ENCODE data around the gene CSMD2.

Gene CSMD2

GRCh38 chr1:33841494-33841893, 323.5 kb downstream of the CSMD2 start:
- no peak for DNase-seq

GRCh38 chr1:33837635-33838034, 327.4 kb downstream of the CSMD2 start:
- no peak for DNase-seq

DNA sequence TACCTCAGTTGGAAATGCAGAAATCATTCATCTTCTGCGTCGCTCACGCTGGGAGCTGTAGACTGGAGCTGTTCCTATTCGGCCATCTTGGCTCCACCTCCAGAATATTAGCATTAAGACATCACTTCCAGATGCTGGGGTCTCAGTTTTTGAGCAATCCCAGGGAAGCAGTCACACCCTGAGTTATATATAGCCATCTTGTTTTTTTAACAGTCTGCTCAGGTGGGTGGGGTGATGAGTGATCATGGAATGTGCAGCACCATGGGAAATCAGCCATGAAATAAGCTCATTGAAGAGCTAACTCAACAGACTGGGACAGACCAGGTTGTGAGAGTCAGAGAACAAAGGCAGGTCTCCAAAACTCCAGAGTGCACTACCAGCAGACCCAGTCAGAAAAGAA, 328.1 kb downstream of the CSMD2 start:
- DNase-seq = no peak

DNA sequence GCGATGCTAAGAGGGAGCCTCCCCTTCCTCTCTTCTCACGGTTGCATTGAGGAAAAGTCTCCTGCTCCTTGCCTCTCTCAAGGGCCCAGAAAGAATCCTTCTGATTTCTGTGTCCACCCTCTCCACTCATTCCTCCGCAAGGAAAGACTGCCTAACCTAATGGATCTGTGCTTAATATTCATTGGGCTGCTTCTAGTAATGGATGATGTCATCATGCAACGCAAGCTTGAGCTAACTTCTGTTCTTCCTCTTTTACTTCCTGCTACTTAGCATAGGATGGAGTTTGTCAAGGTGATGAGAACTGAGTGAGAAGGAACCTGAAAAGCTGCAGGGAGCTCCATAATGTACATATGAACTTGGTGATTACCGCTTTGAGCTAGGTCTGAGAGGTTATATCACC, 336.4 kb downstream of the CSMD2 start:
- DNase-seq = no peak

DNA sequence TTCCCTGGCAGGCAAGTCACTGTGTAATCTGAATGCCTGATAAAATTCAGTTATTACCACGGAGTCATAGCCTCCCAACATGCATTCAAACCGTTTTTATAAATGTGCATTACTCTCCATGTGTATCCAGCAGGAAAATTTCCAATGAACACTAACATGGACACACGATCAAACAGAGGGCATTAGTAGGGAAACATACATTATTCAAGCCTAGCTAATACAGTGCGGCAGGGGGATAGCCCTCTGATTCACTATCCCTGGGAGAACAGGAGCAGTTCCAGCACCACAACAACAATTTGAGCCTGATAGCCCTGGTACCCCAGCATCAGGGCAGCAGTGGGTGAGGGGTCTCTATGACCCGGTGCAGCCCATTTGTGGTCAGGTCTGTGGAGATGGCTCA, 337.0 kb downstream of the CSMD2 start:
- DNase-seq = no peak

DNA sequence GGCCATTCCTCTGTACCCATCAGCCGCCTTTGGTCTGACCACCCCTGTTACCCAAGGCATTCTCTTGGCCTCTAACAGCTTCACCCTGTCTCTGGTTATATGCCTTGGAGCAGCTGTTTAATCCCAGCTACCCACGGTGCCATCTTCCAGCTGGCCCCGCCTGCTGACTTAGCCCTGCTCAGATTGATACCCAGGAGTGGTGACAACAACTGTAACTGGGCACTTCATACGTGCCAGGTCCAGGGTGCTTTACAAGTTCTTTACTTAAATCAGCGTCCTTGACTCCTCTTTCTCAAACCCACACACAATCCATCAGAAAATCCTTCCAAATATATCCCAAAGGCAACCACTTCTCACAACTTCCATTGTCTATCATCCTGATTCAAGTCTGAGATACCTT, 338.3 kb downstream of the CSMD2 start:
- DNase-seq = no peak

- no peak for DNase-seq
Observed at GRCh38 chr1:33826311-33826710, 338.7 kb downstream of the CSMD2 start.

- no peak for DNase-seq
Observed at GRCh38 chr1:33825506-33825905, 339.5 kb downstream of the CSMD2 start.

DNA sequence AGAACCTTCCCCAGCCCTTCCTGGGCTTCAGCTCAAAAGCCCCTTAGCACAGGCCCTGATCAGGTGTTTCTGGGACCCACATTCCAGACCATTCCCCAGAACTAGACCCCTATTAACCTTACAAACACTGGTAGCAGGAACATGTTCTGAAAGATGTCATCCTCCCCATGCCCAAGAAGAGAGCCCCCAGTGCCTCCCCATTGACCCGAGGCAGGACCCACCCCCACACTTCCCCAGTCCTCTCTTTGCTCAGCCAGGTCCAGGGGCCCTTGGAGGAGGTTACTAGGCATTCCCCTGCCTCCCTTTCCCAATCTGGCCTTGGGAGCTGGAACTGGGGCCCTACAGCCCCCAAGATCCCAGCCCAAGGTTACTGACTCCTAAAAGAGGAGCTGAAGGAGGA, 340.1 kb downstream of the CSMD2 start:
- DNase-seq = no peak

DNA sequence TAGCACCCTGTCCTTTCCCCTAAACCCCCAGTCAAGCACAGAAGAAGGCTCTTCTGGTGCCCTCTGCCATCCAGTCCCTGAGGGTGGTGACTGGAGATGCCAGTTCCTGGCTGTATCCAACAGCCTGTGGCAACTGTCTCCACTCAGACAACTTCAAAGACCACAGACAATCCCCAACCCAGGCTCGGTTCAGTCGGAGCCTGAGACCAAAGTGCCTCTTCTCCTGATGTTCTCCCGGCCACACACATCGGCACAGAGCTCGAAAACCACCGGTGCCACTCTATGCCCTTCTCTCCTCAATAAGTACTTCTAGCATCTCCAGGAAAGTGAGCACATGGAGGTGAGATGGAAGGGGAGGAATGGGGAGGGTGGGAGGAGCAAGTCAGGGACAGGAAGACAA, 340.7 kb downstream of the CSMD2 start:
- no peak for DNase-seq

GRCh38 chr1:33823830-33824229, 341.2 kb downstream of the CSMD2 start:
- no peak for DNase-seq

DNA sequence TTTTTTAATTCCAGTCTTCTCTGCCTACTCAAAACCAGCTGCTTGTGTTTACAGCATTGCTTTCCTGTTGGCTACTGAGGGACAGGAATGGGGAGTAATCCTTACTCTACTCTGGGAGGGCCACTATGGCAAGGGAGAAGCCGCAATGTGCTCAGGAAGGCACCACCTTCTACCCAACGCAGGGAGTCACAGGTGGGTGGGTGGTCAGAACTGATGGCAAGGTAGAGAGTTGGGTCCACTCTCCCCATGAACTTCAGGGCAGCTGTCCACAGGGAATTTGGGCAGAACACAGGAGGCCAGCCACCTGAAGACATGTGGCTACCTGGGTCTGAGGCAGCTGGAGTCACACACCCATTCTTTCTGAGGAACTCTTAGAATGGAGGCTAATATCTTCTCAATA, 341.6 kb downstream of the CSMD2 start:
- no peak for DNase-seq

GRCh38 chr1:33822396-33822795, 342.6 kb downstream of the CSMD2 start:
- DNase-seq = no peak

DNA sequence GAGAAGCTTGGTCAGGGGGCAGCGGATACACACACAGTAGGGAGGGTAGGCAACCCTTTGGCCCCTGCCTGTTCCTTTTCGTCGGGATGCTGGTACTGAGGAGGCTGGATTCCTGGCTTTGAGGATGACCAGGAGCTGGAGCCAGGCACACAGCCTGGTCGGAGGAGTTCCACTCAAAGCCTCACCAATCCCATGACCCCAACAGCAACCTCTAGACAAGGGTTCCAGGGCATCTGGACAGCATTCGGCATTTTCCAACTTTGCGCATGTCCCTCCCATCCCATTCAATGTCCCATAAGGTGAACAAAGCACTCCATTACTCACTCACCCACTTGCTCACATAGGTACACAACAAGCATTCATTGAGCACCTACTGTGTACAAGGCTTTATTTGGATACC, 343.7 kb downstream of the CSMD2 start:
- no peak for DNase-seq

GRCh38 chr1:33820804-33821203, 344.2 kb downstream of the CSMD2 start:
- DNase-seq = no peak

GRCh38 chr1:33819913-33820311, 345.1 kb downstream of the CSMD2 start:
- DNase-seq = no peak

DNA sequence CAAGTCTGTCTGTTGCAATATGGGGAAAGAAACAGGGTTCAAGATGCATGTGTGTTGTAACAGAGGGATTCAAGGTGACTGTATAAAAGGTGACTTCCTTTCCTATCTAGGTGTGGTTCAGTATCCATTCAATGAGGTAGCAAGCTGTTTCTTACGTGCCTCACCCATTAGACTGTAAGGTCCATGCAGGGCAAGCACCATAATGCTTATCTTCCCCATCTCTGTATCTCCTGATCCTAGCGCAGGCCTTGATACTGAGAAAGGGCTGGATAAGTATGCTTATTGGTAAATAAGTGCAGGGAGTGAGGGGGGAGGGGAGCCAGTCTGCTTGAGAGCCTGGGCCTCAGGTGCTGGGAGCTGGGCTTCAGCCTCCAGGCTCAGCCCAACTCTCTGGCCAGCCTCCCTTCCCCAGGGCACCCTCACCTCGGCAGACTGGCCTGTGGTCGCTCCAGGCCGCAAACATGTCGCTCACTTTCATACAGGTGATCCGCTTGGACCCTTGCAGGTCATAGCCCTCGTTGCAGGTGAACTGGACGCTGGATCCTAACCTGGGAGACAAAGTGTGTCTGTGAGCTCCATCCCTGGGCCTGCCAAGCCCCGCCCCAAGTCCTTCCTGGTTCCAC, 345.6 kb downstream of the CSMD2 start:
- DNase-seq = no peak

DNA sequence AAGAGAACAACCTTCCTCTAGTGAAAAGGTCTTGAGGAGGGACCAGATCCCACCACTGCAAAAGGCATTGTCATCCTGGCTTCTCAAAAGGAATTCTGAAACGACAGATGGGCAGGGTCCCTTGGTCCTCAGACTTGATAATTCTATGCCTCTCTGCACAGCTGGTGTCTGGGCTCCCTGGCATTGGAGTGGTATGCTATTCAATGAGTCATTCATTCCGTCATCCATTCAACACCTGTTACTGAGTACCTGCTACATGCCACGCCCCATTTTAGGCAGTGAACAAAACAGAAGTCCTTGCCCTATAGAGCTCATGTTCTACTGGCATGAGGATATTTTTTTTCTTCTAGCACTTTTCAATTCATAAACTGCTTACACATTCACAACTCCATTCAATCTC, 347.0 kb downstream of the CSMD2 start:
- DNase-seq = no peak

DNA sequence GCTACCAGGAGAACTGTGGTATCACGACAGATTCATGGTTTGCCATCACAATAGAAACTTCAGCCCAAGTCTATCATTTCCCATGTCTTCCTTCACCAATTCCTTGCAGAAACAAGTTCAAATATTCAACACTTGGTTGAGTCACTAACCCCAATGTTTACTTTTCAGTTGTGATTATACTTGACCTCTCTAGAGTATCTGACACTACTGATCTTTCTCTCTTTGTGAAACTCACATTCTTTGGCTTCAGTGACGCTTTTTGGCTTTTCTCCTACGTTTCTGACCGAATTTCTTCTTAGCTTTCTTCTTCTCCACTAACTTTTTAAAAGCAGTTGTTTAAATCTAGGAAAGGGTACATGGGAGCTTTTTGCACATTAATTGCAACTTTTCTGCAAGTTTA, 350.0 kb downstream of the CSMD2 start:
- no peak for DNase-seq

DNA sequence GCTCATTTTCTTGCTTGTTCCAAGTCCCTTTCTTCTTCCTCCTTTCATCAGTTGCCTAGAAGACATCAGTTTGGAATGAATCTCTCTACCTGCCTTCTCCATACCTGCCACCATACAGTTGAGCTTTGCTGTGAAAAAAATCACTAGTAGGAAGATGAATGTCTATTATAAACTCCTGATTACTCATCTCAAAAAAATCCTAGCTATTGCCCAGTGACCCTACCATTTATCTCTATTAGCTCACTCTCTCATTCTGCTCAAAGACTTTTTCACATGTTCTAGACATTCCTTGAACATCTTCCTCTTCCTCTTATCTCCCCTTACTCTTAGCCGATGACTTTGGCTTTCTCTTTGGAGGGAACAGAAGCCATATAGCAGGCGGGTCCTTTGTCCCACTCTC, 350.9 kb downstream of the CSMD2 start:
- no peak for DNase-seq

DNA sequence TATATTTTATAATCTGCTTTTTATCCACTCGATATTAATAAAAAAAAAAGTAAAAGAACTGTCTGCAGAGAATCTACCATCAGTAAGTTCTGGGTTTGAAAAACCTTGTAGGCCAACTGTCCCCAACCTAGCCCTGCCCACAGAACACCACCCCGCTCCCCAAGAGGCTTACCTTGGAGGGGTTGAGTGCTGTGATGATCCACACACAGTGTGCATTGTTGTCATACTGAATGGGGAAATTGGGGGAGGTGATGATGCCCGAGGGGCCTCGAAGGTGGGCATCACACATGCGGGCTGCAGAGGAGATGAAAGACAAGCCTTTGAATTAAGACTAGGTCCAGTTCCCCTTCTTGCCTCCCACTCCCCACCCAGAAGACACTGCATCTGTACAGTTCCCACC, 354.5 kb downstream of the CSMD2 start:
- DNase-seq = no peak

- no peak for DNase-seq
Observed at GRCh38 chr1:33805988-33806387, 359.0 kb downstream of the CSMD2 start.

DNA sequence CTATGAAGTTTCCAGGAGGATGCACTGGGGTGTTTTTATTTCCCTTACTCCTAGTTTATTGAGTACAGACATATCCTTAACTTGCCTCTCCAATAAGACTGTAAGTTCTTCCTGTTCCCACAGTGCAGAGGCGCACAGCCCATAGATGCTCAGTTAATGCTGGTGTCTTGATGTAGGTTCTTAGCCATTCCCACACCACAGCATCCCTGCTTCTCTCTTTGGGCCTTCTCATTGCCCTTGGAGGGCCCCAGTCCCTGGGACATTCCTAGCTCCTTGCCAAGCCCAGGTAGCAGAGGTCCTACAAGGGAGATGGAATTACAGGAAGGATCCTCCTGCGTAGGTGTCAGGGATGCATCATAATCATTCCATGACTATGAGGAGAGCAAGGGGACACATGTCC, 362.8 kb downstream of the CSMD2 start:
- no peak for DNase-seq

DNA sequence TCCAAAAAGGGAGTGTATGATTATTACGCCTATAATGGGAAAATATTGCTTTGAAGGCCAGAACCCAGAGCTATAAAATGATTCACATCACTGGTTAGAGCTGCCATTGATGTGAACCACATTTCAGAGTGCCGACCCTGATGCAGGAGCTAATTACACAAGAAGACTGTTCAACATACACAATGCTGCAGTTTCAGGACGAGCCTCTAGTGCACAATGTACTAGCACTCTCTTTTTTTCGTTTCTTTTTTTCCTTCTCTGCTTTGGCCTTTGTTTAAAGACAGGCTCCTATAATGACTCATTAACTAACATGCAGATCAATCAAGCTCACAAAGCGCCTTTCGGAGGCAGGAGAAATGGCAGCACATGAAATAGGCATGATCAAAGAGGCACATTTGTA, 367.2 kb downstream of the CSMD2 start:
- no peak for DNase-seq

DNA sequence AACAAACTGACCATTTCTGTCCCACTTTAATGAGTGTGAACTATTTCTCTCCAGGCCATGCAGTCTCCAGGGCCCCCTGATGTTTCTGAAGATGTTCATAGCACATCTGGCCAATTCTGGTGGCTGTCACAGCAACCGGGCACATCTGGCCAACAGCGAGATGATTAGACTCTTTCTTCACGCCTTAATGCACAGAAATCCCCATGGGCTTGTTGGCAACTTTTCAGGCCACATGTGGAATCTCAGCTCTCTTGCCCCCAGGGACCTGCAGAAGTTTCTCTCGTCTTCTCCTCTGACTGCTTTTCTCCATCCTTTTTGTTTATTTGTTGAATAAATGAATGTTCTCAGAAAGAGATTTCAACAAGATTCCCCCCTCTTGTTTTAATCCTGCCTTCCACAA, 372.4 kb downstream of the CSMD2 start:
- no peak for DNase-seq

- no peak for DNase-seq
Observed at GRCh38 chr1:33792216-33792615, 372.8 kb downstream of the CSMD2 start.
